HepG2 (cell line): ENCODE measurements around the gene WNK2. TPM values are rescaled to one million over a fixed set of nuclear protein-coding genes. Genes with fewer than 3 reads are reported as not detected.
A peak's percentile ranks its signal among the peaks of the same experiment; 100 is the strongest.

Source experiments
- AGO2 ChIP-seq: fragments of 200-400 bp; formaldehyde crosslinking; optimal IDR thresholded peaks from 2 replicates; pipeline ENCODE3; 2017; ENCODE audit warnings: mild to moderate bottlenecking, low read depth, low read length, moderate library complexity
- AKNA ChIP-seq: sonication (generic); formaldehyde crosslinking; IDR thresholded peaks from 2 replicates; pipeline ENCODE4 v1.4.0; 2020; ENCODE audit warnings: missing genetic modification reagents, borderline replicate concordance
- ARHGAP35 ChIP-seq: sonication (generic); formaldehyde crosslinking; IDR thresholded peaks from 2 replicates; pipeline ENCODE4 v1.9.0; 2022; ENCODE audit warnings: mild to moderate bottlenecking, inconsistent platforms, moderate library complexity, missing genetic modification reagents, borderline replicate concordance
- GABPB1 ChIP-seq: IDR thresholded peaks from 2 replicates; pipeline ENCODE4 v1.6.1; 2016; ENCODE audit warnings: mild to moderate bottlenecking, missing genetic modification reagents, moderate library complexity, missing compliant biosample characterization
- GFI1 ChIP-seq: sonication (generic); formaldehyde crosslinking; IDR thresholded peaks from 2 replicates; pipeline ENCODE4 v1.5.0; 2020; ENCODE audit warnings: missing genetic modification reagents, mild to moderate bottlenecking, borderline replicate concordance
- GMEB1 ChIP-seq: sonication (generic); formaldehyde crosslinking; IDR thresholded peaks from 2 replicates; pipeline ENCODE4 v1.5.1; 2020; ENCODE audit warnings: missing genetic modification reagents, mild to moderate bottlenecking, borderline replicate concordance
- HNRNPLL ChIP-seq: fragments of 200-400 bp; formaldehyde crosslinking; IDR thresholded peaks from 2 replicates; pipeline ENCODE4 v1.6.1; 2017; ENCODE audit warnings: mild to moderate bottlenecking, low read depth, low read length; ENCODE audit not compliant: poor library complexity, severe bottlenecking
- KDM5B ChIP-seq: sonication (generic); formaldehyde crosslinking; IDR thresholded peaks from 2 replicates; pipeline ENCODE4 v1.4.0; 2020; ENCODE audit warnings: missing genetic modification reagents, mild to moderate bottlenecking, borderline replicate concordance
- KLF6 ChIP-seq: IDR thresholded peaks from 2 replicates; pipeline ENCODE4 v1.8.0; 2016; ENCODE audit warnings: missing biosample characterization, missing genetic modification reagents
- NRL ChIP-seq: sonication (generic); formaldehyde crosslinking; IDR thresholded peaks from 2 replicates; pipeline ENCODE4 v1.5.0; 2020; ENCODE audit warnings: missing genetic modification reagents, mild to moderate bottlenecking, moderate library complexity, borderline replicate concordance
- XRCC5 ChIP-seq: fragments of 200-400 bp; formaldehyde crosslinking; optimal IDR thresholded peaks from 2 replicates; pipeline ENCODE3; 2017; ENCODE audit warnings: mild to moderate bottlenecking, low read length
- ZBTB38 ChIP-seq: sonication (generic); formaldehyde crosslinking; IDR thresholded peaks from 2 replicates; pipeline ENCODE4 v1.5.1; 2020; ENCODE audit warnings: mild to moderate bottlenecking, missing genetic modification reagents
- ZBTB4 ChIP-seq: sonication (generic); formaldehyde crosslinking; IDR thresholded peaks from 2 replicates; pipeline ENCODE4 v1.4.0; 2020; ENCODE audit warnings: missing genetic modification reagents, mild to moderate bottlenecking, borderline replicate concordance
- ZFP62 ChIP-seq: sonication (generic); formaldehyde crosslinking; IDR thresholded peaks from 2 replicates; pipeline ENCODE4 v1.4.0; 2020; ENCODE audit warnings: missing genetic modification reagents
- ZFX ChIP-seq: sonication (generic); formaldehyde crosslinking; IDR thresholded peaks from 2 replicates; pipeline ENCODE4 v1.4.0; 2020; ENCODE audit warnings: mild to moderate bottlenecking, low read depth, missing genetic modification reagents, moderate library complexity
- ZNF580 ChIP-seq: IDR thresholded peaks from 2 replicates; pipeline ENCODE4 v1.6.1; 2016; ENCODE audit warnings: low read depth, borderline replicate concordance
- ZNF619 ChIP-seq: sonication (generic); formaldehyde crosslinking; IDR thresholded peaks from 2 replicates; pipeline ENCODE4 v1.4.0; 2020; ENCODE audit warnings: mild to moderate bottlenecking, missing genetic modification reagents
- ZNF644 ChIP-seq: IDR thresholded peaks from 2 replicates; pipeline ENCODE4 v1.6.1; 2016; ENCODE audit warnings: low read depth
- polyA plus RNA-seq, 8 experiments: library from polyadenylated mRNA; depleted of rRNA in 3 of 8; stranded (reverse) in 7 of 8; unstranded in 1 of 8; fragments of >200 nt; fragmentation: Illumina TruSeq in 4 of 8; extraction: Trizol in 4 of 8; gene quantifications; 2 replicates each; pipeline versions ENCODE4 v1.2.1 to v1.2.3, GENCODE V29; 2011 to 2016; ENCODE audit warnings: low read depth in 4 of 8, missing spikeins in 1 of 8, mixed read lengths in 1 of 8; ENCODE audit not compliant: insufficient read depth in 1 of 8
- total RNA-seq, 5 experiments: library from RNA; depleted of rRNA; stranded (reverse); fragments of >200 nt; fragmentation: Illumina TruSeq; extraction: Trizol; gene quantifications; 2 replicates each; pipeline ENCODE4 v1.2.3, GENCODE V29; 2016; ENCODE audit warnings: low read depth in 1 of 5

WNK2 gene
- total and polyA plus RNA-seq, 2 of the 13 experiments (the other 11 are each of a cell fraction or from before 2014, with no cell fraction given), result 10.5 to 12.0 TPM

GRCh38 chr9:93185266-93186214, 1.6 kb downstream of the WNK2 start (continued):
- TF ChIP-seq ZBTB38 (CRISPR knock-in tag) (peak; percentile 99), KLF6 (CRISPR knock-in tag) (no peak), ZFP62 (CRISPR knock-in tag) (no peak), NRL (CRISPR knock-in tag) (no peak), ZNF619 (0 out of 2 replicates have a peak, but pooled peaks have one; percentile 60), XRCC5 (peak; percentile 15), AGO2 (peak; percentile 18), GABPB1 (CRISPR knock-in tag) (peak; percentile 24; the same call in 1 of the 2 replicates), ZNF580 (CRISPR knock-in tag) (no peak), ZBTB4 (CRISPR knock-in tag) (peak; percentile 34; the same call in 1 of the 2 replicates), AKNA (CRISPR knock-in tag) (no peak), GMEB1 (no peak), HNRNPLL (peak; percentile 98), ZFX (CRISPR knock-in tag) (peak; percentile 53), ZNF644 (no peak), GFI1 (CRISPR knock-in tag) (no peak), KDM5B (peak; percentile 16; the same call in 1 of the 2 replicates), ARHGAP35 (no peak)
